Dedifferentiated amniotic fluid mesenchymal stem cell (primary cell): Measurements from ENCODE around the gene RFTN1.

Experiments used
- DNase-seq: peaks from one replicate; pipeline ENCODE4 v3.0.0-alpha.2; 2016; ENCODE audit errors: extremely low spot score

Gene RFTN1

GRCh38 chr3:16304061-16305010, 209.2 kb downstream of the RFTN1 start:
- DNase-seq: no peak

DNA sequence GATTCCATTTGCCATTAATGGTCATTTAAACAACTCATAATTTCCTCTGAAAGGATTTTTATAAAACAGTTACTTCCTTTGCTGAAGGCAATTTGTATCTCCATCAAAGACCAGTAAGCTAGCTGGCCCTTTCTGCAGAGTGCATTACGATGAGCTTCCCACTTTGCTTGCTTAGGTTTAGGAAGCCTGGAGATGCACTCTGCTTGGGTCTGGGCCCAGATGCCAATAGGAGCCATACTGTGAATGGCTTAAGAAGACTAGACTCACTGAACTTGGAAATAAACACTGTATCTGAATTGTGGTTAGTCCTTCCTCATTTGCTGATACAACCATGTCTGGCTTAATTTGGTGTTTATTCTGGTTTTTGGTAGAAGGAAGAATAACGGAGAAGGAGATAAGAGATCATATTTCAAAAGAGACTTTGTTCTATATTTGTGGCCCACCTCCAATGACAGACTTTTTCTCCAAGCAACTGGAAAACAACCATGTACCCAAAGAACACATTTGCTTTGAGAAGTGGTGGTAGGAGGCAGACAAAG, 210.4 kb downstream of the RFTN1 start:
- no peak for DNase-seq

DNA sequence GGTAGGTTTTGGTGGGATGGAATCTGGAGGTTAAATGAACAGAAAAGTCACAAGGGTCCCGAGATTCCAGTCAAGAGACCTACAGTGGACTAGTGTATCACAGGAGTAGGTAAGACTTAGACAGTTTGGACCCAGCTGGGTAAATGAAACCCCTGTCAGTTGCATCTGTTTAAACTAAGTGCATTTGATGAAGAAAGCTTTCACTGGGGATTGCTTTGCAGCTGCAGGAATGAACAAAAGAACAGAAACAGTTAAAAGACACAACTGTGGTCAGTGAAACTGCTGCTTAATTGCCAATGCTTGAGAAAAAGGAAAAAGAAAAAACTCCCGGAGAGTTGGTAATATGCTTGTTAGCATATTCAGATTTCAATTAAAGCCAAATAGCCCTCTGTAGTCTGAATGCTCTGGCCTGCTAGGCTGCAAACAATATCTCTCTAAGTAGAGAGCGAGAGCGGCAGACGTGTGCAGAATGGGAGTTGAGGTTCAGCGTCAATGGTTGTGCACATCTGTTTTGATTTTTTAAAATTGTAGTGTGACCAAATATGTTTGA, 211.3 kb downstream of the RFTN1 start:
- DNase-seq: no peak

DNA sequence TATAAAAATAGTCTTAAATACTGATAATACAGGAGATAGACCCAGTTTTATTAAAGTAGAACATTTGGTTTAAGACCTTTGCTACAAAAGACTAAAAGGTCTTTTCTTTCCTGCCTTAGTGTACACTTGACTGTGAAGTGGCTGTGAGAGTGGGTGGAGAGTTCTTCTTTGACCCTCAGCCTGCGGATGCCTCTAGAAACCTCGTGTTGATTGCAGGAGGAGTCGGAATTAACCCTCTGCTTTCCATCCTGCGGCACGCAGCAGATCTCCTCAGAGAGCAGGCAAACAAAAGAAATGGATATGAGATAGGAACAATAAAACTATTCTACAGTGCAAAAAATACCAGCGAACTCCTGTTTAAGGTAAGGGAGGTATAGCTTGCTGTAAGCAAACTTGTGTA, 212.0 kb downstream of the RFTN1 start:
- DNase-seq: no peak

- no peak for DNase-seq
Observed at GRCh38 chr3:16300881-16301359, 212.6 kb downstream of the RFTN1 start.

DNA sequence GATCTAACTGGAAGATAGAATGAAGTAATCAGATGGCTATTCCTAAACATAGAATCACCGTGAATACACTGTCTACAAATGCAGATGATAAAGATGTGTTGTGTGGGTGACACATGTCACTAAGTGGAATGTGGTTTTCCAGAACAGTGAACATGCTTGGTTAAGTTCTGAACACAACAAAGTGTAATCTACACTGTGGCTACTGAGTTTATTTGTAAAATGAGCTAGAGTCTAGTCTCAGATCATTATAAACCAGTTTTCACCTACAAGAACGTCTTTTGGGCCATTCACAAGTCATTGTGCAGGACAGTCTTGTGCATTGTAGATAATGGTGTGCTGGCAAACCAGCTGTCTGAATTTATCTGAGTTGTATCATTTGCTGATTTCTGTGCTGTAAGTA, 213.2 kb downstream of the RFTN1 start:
- no peak for DNase-seq

GRCh38 chr3:16299746-16300145, 213.8 kb downstream of the RFTN1 start:
- no peak for DNase-seq

DNA sequence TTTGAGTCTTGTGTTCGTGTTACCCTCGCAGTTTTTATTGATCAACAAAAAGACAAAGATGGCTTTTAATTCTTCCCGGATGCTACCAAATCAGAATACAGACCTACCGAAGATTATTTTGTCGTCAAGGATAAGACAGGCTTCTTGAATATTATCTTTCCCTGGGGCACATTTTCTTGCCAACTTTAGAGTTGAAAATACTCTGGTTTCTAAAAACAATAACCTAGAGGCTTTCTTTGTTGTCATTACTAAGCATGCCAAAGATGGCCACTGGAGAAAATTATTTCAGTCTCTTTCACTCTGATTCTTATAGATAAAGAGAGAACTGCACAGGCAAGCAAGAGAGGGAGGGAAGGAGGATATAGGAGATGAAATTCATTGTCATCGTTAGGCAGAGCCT, 214.6 kb downstream of the RFTN1 start:
- DNase-seq: no peak

GRCh38 chr3:16297997-16298885, 215.3 kb downstream of the RFTN1 start:
- no peak for DNase-seq

DNA sequence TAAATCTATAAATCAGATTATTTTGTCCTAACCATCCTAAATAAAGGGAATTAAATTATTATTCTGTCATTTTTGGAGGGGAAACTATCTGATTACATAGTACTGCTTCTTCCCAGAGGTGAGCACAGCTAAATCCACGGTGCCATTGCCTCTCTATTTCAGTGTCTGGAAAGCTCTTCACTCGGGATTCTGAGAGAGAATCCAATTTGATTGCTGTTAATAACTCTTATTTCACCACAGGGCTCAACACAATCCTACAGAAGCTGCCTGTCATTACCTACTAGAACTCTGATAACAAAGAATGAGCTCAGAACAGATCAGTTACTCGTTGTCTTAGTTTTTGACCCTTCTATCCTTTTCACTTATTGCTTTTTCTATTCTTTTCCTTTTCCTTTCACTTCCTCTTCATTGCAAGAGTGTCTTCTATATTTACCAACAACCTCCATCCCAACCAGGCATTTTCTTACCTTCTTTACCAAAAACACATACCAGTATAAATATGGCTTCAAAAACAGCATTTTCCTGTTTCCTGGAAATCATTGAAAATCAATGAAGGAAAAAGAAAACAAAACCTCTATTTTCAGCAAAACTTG, 218.1 kb downstream of the RFTN1 start:
- no peak for DNase-seq

DNA sequence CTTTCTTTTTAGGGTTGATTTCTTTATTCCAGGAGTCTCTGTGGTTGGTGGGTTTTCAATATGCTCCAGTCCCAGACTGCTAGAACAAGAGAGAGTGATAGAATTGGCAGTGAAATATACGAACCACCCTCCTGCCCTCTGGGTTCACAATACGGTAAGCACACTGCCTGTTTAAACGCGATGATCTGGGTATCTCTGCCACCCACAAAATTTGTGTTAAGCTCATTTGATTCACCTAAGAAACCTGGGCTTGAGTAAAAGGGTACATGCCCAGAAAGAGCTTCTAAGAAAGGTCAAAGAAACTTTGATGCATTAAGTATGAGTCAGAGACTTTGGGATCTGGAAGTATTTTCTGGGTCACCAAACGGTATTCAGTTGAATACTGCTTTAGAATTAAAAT, 218.7 kb downstream of the RFTN1 start:
- no peak for DNase-seq

DNA sequence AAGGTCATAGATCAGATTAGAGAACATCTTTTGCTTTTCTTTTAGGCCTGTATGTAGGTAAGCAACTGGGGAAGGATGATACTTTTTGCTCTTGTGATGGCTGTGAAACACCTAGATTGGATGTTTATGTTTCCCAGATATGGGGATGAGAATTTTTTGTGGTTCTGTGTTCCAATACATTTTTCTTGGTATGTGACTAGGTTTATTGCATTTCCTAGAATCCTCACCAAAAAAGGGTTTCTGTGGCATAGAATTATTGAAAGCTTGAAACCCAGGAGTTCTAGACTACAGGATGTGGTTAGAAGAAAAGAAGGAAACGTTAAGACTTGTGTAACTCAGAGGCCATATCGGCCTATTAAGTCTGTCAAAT, 222.7 kb downstream of the RFTN1 start:
- no peak for DNase-seq

DNA sequence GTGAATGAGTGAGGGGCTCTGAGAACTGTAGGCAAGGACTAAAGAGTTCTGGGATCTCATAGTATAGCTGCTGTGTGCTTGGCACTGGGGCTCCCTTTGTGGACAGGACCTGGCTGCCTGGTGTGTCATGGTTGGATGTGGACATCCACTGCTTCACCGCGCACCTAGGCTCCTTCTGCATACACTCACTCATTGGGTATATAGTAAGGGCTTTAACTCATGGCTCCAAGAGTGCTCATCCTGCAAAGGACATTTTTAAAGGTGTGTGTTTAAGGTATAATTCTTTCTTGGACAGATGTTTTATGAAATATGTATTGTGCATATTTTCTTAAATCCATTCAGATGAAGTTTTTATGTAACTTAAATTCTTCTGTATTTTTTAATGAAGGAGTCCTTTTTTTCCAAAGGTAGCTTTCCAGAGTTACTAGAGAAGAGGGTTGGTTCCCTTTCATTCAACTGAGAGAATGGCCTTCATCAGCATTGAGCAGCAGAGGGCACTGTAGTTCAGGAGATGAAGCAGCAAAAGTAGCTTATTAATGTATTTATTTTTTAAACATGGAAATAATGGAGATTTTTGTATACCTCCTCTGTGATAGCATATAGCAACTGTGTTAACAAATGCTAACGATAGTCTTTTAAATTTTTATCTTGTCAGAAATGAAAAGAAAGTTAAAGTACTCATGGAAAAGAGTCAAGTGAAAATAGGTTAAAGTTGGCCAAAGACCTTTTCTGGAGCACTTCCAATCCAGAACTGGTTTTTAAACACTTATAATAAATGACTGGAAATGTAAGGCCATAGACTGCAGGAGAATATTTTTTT, 223.3 kb downstream of the RFTN1 start:
- DNase-seq: peak; percentile 78

GRCh38 chr3:16289144-16289889, 224.2 kb downstream of the RFTN1 start:
- no peak for DNase-seq

- no peak for DNase-seq
Observed at GRCh38 chr3:16288664-16289063, 224.8 kb downstream of the RFTN1 start.

DNA sequence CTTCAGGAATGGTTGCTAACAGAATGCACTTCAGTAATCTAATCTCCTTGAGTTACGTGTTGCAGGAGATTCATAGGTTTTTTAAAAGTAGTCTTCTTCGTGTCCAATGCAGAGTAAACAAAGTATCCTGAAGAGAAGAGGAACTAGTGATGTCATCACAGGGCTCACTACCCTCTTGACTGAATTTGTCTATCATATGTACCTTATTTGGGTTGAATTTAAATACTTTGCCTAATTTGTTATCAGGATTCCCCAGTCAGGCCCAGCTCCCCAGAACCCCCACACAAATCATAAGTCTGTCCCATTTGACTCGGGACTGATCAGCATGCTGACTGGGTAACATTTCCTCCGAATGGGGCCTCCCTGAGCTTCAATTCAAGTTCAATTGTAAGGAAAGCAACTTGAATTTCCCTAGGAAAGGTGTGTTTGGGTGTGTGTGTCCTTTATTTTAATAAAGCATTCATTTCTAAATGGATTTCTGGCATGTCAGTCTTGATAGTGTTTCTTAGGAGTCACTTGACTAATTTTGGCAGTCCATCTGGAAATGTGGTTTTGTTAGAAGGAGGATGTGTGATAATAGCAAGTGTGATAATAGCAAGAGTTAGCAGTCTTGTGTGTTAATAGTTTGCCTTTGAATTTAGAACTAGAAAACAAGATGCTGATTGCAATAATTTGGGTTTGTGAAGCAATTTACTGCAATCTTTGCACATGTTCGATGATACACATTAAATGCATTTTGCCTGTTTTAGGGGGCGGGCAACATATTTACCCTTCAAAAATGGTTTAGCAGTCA, 226.6 kb downstream of the RFTN1 start:
- no peak for DNase-seq

- no peak for DNase-seq
Observed at GRCh38 chr3:16286161-16286560, 227.3 kb downstream of the RFTN1 start.

GRCh38 chr3:16284633-16285032, 228.9 kb downstream of the RFTN1 start:
- no peak for DNase-seq

GRCh38 chr3:16280671-16281070, 232.8 kb downstream of the RFTN1 start:
- no peak for DNase-seq
